Measurements from ENCODE around the gene RPS8. TPM values are rescaled to one million over a fixed set of nuclear protein-coding genes. Genes with fewer than 3 reads are reported as not detected.
A peak's percentile ranks its signal among the peaks of the same experiment; 100 is the strongest.

Gene RPS8
- total RNA-seq, 1 donor from 2014 or later = 1,756 TPM

DNA sequence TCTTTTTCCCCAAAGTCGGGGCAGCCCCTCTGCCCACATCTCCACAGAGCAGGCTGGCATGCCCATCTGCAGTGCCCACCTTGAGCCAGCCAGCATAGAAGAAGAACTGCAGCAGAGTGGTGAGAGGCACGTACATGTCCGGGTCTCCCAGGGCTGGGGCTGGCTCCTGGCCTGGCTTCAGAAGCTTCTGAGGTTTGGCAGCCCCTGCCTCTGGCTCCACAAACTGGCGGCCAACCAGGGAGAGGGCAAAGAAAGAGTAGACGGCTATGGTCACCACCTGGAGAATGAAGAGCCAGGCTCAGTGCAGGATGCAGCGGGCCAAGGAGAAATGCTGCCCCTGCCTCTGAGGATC, 9.7 kb downstream of the RPS8 start:
- H3K36me3 Mint-ChIP-seq (ENCODE audit: unreplicated experiment) = peaks cover 19% of the 10 kb centered on the region
- peaks cover 27% of the 10 kb centered on the region for H3K4me1 Mint-ChIP-seq (ENCODE audit: unreplicated experiment)
- no peak overlapping the region for H3K27ac Mint-ChIP-seq (ENCODE audit: unreplicated experiment)
- TF ChIP-seq, protein P1, sequence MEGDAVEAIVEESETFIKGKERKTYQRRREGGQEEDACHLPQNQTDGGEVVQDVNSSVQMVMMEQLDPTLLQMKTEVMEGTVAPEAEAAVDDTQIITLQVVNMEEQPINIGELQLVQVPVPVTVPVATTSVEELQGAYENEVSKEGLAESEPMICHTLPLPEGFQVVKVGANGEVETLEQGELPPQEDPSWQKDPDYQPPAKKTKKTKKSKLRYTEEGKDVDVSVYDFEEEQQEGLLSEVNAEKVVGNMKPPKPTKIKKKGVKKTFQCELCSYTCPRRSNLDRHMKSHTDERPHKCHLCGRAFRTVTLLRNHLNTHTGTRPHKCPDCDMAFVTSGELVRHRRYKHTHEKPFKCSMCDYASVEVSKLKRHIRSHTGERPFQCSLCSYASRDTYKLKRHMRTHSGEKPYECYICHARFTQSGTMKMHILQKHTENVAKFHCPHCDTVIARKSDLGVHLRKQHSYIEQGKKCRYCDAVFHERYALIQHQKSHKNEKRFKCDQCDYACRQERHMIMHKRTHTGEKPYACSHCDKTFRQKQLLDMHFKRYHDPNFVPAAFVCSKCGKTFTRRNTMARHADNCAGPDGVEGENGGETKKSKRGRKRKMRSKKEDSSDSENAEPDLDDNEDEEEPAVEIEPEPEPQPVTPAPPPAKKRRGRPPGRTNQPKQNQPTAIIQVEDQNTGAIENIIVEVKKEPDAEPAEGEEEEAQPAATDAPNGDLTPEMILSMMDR (IDR thresholded peaks at IDR 0.05) = no peak
- DNase-seq (ENCODE audit: extremely low spot score, unreplicated experiment) = no peak
- no peaks in the 10 kb centered on the region for H3K9me3 Mint-ChIP-seq (ENCODE audit: unreplicated experiment)
- H3K27me3 Mint-ChIP-seq (ENCODE audit: unreplicated experiment) = no peaks in the 10 kb centered on the region
- no peak overlapping the region for H3K4me3 Mint-ChIP-seq (ENCODE audit: unreplicated experiment)

DNA sequence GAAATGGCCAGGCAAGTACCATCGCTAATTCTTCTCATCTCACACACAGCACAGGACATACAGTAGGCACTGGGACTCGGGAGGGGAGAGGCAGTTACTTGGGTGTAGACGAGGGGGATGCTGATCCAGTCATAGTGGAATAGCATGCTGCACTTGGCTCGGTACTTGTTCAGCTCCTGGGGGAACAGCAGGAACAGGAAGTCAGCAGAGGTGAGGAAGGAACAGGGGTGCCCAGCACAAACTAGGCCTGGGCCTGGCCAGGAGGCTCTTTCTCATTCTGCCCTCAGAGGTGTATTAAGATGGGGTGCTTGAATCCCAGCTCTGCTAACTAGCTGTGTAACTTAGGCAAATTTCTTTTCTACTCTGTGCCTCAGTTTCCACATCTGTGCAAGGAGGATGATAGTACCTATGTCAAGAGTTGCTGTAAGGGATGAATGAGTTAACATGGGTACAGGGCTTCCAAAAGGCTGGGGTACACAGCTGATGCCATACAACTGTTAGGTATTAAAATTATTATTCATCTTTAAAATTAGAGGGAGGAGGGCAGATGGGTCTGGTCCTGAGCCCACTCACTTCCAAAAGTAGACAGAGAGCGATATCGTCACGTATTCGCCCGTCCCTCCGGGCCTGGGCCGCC, 10.3 kb downstream of the RPS8 start:
- Mint-ChIP-seq H3K27me3 (ENCODE audit: unreplicated experiment) (no peaks in the 10 kb centered on the region), H3K27ac (ENCODE audit: unreplicated experiment) (no peak overlapping the region), H3K9me3 (ENCODE audit: unreplicated experiment) (no peaks in the 10 kb centered on the region), H3K4me1 (ENCODE audit: unreplicated experiment) (peaks cover 27% of the 10 kb centered on the region), H3K36me3 (ENCODE audit: unreplicated experiment) (peaks cover 13% of the 10 kb centered on the region), H3K4me3 (ENCODE audit: unreplicated experiment) (peak overlapping the region; percentile 47)
- TF ChIP-seq, protein P1 (IDR thresholded peaks at IDR 0.05) = no peak
- no peak for DNase-seq (ENCODE audit: extremely low spot score, unreplicated experiment)

DNA sequence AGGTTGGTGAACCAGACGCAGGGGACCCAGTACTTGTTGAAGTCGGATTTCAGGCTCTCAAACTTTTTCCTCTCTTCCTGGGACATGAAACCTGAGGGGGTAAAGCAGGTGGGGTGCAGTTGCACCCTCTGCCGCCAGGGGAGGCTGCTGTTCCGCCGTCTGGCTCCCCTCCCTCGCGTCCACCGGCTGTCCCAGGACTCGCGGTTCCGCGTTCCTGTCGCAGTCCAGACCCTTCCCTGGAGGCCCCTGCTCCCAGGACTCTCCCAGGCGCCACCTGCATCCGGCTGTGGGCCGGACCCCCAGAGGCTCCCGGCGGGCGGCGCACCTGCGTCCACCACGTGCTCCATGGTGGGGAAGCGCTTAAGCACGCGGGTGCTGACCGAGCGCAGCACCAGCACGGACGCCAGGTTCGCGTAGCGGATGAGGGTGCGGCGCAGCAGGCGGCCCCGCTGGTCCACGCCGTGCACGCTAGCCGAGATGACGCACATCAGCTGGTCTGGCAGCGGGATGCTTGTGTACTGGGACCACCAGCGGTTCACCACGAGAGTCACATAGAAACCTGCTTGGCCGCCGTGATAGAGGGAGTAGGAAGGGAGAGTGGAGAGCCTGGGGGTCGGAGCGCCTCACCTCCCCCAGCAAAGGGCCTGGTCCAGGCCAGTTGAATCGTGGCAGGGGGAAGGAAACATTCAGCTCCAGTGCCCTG, 10.9 kb downstream of the RPS8 start:
- Mint-ChIP-seq H3K9me3 (ENCODE audit: unreplicated experiment) (no peaks in the 10 kb centered on the region), H3K27me3 (ENCODE audit: unreplicated experiment) (no peaks in the 10 kb centered on the region), H3K4me3 (ENCODE audit: unreplicated experiment) (peak overlapping the region; percentile 47), H3K27ac (ENCODE audit: unreplicated experiment) (peak overlapping the region; percentile 72), H3K4me1 (ENCODE audit: unreplicated experiment) (peaks cover 27% of the 10 kb centered on the region), H3K36me3 (ENCODE audit: unreplicated experiment) (peaks cover 9% of the 10 kb centered on the region)
- no peak for DNase-seq (ENCODE audit: extremely low spot score, unreplicated experiment)
- TF ChIP-seq, protein P1 (IDR thresholded peaks at IDR 0.05) = peak; percentile 91

DNA sequence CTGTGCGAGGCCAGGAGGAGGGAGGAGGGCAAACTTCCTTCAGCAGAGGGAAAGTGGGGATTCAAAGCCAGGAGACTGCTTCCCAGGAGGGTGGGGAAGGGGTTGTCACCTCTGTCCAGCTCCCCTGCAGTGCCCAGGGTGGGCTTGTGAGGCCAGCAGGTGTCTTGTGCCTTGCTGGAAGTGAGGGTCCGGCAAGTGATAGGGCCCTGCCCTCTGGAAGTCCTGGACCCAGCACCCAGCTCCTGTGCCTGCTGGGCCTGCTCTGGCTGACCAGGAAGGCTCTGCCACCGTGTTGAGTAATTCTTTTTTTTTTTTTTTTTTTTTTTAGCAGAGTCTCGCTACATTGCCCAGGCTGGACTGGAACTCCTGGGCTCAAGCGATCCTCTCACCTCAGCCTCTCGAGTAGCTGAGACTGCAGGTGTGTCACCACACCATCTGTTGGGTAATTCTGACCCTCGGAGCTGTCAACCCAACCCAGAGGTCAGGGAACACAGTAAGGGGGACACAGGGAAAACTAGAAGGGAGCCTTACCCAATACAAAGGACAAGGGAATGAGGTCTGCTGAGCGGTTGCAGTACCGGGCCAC, 11.6 kb downstream of the RPS8 start:
- Mint-ChIP-seq H3K9me3 (ENCODE audit: unreplicated experiment) (no peaks in the 10 kb centered on the region), H3K27ac (ENCODE audit: unreplicated experiment) (peak overlapping the region; percentile 72), H3K27me3 (ENCODE audit: unreplicated experiment) (no peaks in the 10 kb centered on the region), H3K4me3 (ENCODE audit: unreplicated experiment) (no peak overlapping the region), H3K4me1 (ENCODE audit: unreplicated experiment) (peaks cover 27% of the 10 kb centered on the region), H3K36me3 (ENCODE audit: unreplicated experiment) (peaks cover 3% of the 10 kb centered on the region)
- no peak for DNase-seq (ENCODE audit: extremely low spot score, unreplicated experiment)
- TF ChIP-seq, protein P1 (IDR thresholded peaks at IDR 0.05) = no peak

DNA sequence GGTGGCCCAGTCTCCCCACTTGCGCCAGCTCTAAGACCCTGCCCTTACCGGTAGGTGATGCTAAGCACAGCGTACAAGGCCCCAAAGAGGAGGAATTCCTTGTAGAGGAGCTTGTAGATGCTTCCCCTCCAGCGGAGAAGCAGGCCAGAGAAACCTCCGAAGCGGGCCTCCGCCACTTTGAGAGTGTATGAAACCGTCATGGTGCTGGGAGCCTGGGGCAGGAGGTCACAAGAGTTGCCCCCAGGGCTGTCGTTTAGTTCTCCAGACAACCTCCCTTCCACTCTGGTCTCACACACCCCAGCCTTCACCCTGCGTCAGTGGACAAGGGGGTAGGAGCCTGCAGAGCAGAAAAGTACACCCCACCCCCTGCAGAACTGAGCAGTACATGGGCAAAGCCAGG, 12.2 kb downstream of the RPS8 start:
- DNase-seq (ENCODE audit: extremely low spot score, unreplicated experiment) = no peak
- TF ChIP-seq, protein P1 (IDR thresholded peaks at IDR 0.05) = no peak
- no peaks in the 10 kb centered on the region for H3K9me3 Mint-ChIP-seq (ENCODE audit: unreplicated experiment)
- H3K4me1 Mint-ChIP-seq (ENCODE audit: unreplicated experiment) = peaks cover 27% of the 10 kb centered on the region
- H3K36me3 Mint-ChIP-seq (ENCODE audit: unreplicated experiment) = peaks cover 3% of the 10 kb centered on the region
- no peaks in the 10 kb centered on the region for H3K27me3 Mint-ChIP-seq (ENCODE audit: unreplicated experiment)
- H3K27ac Mint-ChIP-seq (ENCODE audit: unreplicated experiment) = no peak overlapping the region
- no peak overlapping the region for H3K4me3 Mint-ChIP-seq (ENCODE audit: unreplicated experiment)
